GM19468 (cell line): ENCODE results near the gene NPAS3.

Source experiments
- ATAC-seq: cut with Tn5 transposase; IDR thresholded peaks from one replicate; pipeline ENCODE4 v1.9.1; 2021; ENCODE audit warnings: mild to moderate bottlenecking, moderate library complexity, moderate number of reproducible peaks; ENCODE audit not compliant: unreplicated experiment; ENCODE audit errors: extremely low read depth

NPAS3 gene

GRCh38 chr14:33711194-33711593, 772.5 kb downstream of the NPAS3 start:
- no peak for ATAC-seq

- ATAC-seq: no peak
These were observed 773.1 kb downstream of the NPAS3 start for GRCh38 chr14:33711811-33712216.

GRCh38 chr14:33714527-33715226, 776.0 kb downstream of the NPAS3 start:
- ATAC-seq: no peak

GRCh38 chr14:33715227-33715528, 776.5 kb downstream of the NPAS3 start:
- ATAC-seq: no peak

GRCh38 chr14:33716921-33717320, 778.2 kb downstream of the NPAS3 start:
- ATAC-seq: no peak

- no peak for ATAC-seq
These were observed 779.2 kb downstream of the NPAS3 start for GRCh38 chr14:33717866-33718265.

GRCh38 chr14:33720284-33720787, 781.7 kb downstream of the NPAS3 start:
- no peak for ATAC-seq

GRCh38 chr14:33726685-33727084, 788.0 kb downstream of the NPAS3 start:
- ATAC-seq: no peak

- no peak for ATAC-seq
These were observed 788.9 kb downstream of the NPAS3 start for GRCh38 chr14:33727606-33728005.

- no peak for ATAC-seq
These were observed 789.4 kb downstream of the NPAS3 start for GRCh38 chr14:33728010-33728498.

GRCh38 chr14:33730156-33730555, 791.5 kb downstream of the NPAS3 start:
- no peak for ATAC-seq

GRCh38 chr14:33732175-33732574, 793.5 kb downstream of the NPAS3 start:
- no peak for ATAC-seq

- no peak for ATAC-seq
These were observed 794.6 kb downstream of the NPAS3 start for GRCh38 chr14:33733310-33733709.

- ATAC-seq: no peak
These were observed 795.0 kb downstream of the NPAS3 start for GRCh38 chr14:33733721-33734120.

GRCh38 chr14:33734387-33734786, 795.7 kb downstream of the NPAS3 start:
- ATAC-seq: no peak

GRCh38 chr14:33736299-33736825, 797.7 kb downstream of the NPAS3 start:
- no peak for ATAC-seq

- ATAC-seq: no peak
These were observed 798.3 kb downstream of the NPAS3 start for GRCh38 chr14:33736979-33737378.

- ATAC-seq: no peak
These were observed 798.8 kb downstream of the NPAS3 start for GRCh38 chr14:33737446-33737845.

- no peak for ATAC-seq
These were observed 799.4 kb downstream of the NPAS3 start for GRCh38 chr14:33738029-33738428.

GRCh38 chr14:33738491-33738890, 799.8 kb downstream of the NPAS3 start:
- no peak for ATAC-seq

- no peak for ATAC-seq
These were observed 801.9 kb downstream of the NPAS3 start for GRCh38 chr14:33740531-33740930.

GRCh38 chr14:33742166-33742565, 803.5 kb downstream of the NPAS3 start:
- ATAC-seq: no peak
